Sciatic nerve (tissue), 2 donors: Measurements from ENCODE around the gene FOSL1. TPM values are rescaled to one million over a fixed set of nuclear protein-coding genes. Genes with fewer than 3 reads are reported as not detected.

Experiments
- ATAC-seq: fragments of 200-7000 bp; cut with Tn5 transposase; one replicate; pipeline ENCODE4 v1.9.1; 2020; ENCODE audit warnings: mild to moderate bottlenecking, moderate library complexity
- DNase-seq: peaks from one replicate; pipeline ENCODE4 v3.0.0-alpha.2; 2020; ENCODE audit warnings: low spot score
- intact Hi-C: fragments of 100-400 bp; cut with DNase I; formaldehyde crosslinking; loops from one replicate; pipeline ENCODE4 v1.14.2; 2022
- total RNA-seq: library from RNA; stranded (reverse); fragmentation: NEBNext Ultra II Directional; extraction: Animal tissue kit (Norgen Biotek cat#: 25700); gene quantifications from one replicate; pipeline ENCODE4 v1.2.1, GENCODE V29; 2021
- donor health status: DM: no; HTN: no; CAD: no.
- donor health status: DM: no; HTN: no; CAD: no.

FOSL1 gene
- total RNA-seq, 1 donor from 2014 or later = 5.6 TPM

DNA sequence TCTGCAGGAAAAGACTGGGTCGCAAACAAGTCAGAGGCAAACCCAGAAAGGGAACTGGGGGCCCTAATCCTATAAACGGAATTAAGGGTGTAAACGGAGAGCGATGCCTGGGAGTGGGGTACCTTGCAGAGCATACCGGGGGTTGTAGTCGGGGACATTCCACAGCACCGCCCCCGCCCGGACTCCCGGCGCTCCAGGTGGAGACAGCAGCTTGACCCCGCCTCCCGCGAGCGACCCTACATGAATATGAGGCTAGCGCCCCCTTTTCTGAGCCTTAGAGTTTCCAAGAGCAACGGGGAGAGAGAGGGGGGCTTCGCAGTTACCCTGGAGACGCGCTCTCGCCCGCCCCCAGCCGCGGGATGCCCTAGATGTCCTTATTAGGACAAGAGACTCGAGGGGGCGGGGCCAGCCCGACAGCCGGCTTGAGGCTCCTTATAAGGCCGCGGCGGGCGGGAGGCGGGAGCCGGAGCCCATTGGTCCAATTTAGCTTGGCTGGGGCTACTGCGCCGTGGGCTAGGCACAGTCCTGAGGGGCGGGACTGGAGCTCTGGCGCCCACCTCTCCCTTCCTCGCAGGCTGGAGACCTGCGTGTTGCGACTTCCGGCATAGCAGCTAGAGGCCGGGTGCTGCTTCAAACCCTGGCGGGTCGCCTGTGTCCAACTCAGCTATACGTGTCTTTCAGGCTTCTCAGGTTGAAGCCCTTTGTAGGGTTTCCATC is 40.9 kb downstream of the FOSL1 start:
- peak; percentile 89 for ATAC-seq
- peak; percentile 99 for DNase-seq
- intact Hi-C loops = no loop called here

DNA sequence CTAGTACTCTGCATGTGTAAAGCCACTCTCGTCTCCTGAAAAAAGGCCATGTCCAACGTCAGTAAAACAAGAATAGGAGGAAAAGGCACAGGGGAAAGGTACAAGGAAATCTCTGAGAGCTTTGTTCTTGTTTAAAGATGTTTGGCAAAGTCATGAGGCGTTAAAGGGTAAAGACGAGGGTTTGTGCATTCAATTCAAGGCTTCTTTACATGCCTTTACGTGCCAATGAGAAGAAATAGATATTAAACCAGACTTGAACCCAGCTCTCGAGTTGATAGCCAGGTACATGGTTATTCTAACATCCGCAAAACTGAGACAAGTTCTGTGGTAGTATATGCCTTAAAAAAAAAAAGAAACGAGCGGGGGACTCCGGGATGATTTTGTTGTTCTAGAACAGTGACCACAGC is 41.5 kb downstream of the FOSL1 start:
- no peak for ATAC-seq
- intact Hi-C loops = no loop called here
- DNase-seq = no peak

- intact Hi-C loops = no loop called here
- peak; percentile 85 for ATAC-seq
- DNase-seq = peak; percentile 99
Measured at GRCh38 chr11:65857853-65858680, 42.1 kb downstream of the FOSL1 start, which contains the start of gene CFL1. Gene CFL1, minus strand, starts transcription at chr11:65858180. Its CDS starts 81 bp downstream, at chr11:65858099.

DNA sequence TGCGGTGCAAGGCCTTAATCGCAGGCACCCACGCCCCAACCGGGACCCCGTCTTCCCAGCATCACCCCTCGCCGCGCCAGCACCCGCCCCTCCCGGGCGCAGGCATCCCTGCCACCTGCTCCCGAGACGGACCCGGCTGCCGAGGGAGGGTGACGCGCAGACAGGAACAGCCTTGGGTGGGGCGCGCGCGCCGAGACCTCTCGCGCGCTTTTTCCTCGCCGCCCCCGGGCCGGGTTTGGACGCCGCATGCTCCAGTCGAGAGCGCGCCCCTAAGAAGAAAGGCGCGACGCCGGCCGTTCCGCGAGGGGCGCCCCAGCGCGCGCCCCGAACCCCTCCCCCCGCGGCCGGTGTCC is 42.7 kb downstream of the FOSL1 start:
- intact Hi-C loops = no loop called here
- DNase-seq (peak; percentile 81), ATAC-seq (no peak)

- intact Hi-C loops = no loop called here
- ATAC-seq (peak; percentile 48), DNase-seq (peak; percentile 89)
Measured at GRCh38 chr11:65856689-65857499, 43.3 kb downstream of the FOSL1 start.

DNA sequence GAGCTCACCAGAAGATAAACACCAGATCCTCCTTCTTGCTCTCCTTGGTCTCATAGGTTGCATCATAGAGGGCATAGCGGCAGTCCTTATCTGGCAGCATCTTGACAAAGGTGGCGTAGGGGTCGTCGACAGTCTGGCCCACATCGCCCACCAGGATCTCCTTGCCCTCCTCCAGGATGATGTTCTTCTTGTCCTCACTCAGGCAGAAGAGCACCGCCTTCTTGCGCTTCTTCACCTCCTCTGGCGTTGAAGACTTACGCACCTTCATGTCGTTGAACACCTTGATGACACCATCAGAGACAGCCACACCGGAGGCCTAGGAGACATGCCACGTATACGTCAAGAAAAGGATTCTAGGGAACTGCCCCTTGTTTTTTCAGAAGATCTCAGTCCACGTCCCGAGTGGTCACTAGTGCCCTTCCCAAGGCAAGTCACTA is 44.2 kb downstream of the FOSL1 start:
- intact Hi-C loops = no loop called here
- no peak for DNase-seq
- no peak for ATAC-seq

DNA sequence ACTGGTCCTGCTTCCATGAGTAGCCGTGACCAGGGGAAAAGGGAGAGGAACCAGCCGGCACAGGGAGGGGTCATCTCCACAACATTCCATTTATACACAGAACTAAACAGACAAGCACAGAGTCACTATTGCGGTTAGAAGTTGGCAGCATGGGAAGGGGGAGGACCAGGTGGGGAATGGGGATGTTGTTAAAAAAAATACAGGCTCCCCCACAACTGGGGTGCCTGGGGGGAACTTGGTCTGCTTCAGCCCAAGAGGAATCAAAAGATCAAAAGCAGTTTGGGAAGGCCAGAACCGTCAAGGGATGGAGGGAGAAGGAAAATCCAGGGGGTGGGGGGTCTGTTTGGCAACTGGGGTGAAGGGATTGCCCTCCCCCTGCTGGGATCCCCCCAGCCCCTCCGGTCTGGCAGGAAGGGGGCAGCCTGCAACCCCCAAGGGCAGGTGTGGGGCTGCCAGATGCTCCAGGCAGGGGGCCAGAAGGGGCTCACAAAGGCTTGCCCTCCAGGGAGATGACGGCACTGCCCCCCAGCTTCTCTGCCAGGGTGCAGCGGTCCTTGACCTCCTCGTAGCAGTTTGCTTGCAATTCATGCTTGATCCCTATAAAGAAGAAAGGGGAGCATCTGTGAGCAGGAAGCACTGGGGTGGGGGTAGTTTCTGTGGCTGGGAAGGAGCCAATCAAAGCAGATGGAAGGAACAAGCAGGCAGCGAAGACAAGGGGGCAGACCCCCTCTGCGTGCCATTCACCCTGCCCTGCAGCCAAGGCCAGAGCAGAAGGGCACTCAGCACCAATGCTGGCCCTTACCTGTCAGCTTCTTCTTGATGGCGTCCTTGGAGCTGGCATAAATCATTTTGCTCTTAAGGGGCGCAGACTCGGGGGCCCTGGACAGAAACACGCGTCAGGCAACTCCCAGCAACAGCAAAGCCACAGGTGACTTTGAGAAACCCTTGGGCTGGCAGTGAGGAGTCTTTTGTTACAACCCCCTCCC is 45.0 kb downstream of the FOSL1 start:
- intact Hi-C loops = no loop called here
- DNase-seq (no peak), ATAC-seq (no peak)

DNA sequence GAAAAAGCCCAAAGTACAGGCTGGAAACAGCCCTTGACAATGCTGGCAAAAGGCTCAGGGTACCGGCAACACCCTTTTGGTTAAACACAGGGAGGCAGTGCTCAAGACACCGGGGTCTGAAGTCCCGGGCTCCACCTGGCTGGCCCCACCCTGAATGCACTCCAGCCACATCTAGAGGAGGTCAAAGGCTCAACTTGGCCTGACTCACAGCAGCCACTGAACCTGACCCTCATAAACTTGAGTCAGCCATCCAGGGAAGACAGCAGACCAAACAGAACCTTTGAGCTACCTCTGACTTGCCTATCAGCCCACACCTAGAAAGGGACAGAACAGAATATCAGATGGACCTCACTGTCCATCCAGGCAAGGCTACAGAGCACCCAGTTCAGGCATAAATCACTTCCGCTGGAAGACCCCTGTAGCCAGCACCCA is 46.0 kb downstream of the FOSL1 start:
- ATAC-seq (no peak), DNase-seq (no peak)
- intact Hi-C loops = no loop called here

DNA sequence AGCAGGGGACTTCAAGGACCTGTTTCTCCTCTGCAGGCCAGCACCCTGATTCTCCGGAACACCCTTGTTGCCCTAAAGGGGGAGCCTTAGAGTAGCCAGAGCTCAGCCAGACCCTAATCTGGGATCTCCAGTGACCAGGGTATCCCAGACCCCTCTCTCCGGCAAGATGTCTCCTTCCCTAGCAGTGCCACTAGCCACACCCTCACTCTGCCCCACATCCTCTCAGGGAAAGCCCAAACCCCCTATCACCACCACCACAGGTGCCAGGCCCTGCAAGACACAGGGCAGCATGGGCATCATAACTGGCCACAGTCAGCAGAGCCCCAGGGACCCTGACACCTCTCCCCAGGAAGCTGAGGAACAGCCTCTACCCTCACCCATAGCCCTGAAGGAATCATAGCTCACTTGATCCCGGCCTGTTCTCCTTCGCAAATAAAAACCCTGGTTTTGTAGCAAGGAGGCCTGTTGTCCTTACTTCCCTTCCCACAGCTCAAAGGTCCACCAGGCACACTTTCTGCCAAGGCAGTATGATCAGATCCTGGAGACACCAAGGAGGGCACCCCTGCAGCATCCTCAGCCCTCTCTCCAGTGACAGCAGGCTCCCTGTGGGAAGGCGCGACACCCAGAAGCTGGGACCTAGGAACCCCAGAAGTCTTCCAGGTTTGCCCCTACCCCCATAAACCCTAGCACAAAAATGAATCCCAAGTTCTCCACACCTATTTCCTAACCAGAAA is 46.8 kb downstream of the FOSL1 start:
- DNase-seq = no peak
- intact Hi-C loops = no loop called here
- no peak for ATAC-seq

- DNase-seq (no peak), ATAC-seq (no peak)
- intact Hi-C loops = no loop called here
Measured at GRCh38 chr11:65852508-65853245, 47.5 kb downstream of the FOSL1 start.

- no peak for ATAC-seq
- no peak for DNase-seq
- intact Hi-C loops = no loop called here
Measured at GRCh38 chr11:65851811-65852507, 48.2 kb downstream of the FOSL1 start.

- intact Hi-C loops = no loop called here
- ATAC-seq = no peak
- no peak for DNase-seq
Measured at GRCh38 chr11:65851083-65851579, 49.1 kb downstream of the FOSL1 start.

GRCh38 chr11:65850217-65851082 is 49.7 kb downstream of the FOSL1 start:
- ATAC-seq (no peak), DNase-seq (no peak)
- intact Hi-C loops = no loop called here

- ATAC-seq = no peak
- DNase-seq = no peak
- intact Hi-C loops = no loop called here
Measured at GRCh38 chr11:65849771-65850216, 50.4 kb downstream of the FOSL1 start.

GRCh38 chr11:65849366-65849765 is 50.8 kb downstream of the FOSL1 start:
- no peak for DNase-seq
- ATAC-seq = no peak
- intact Hi-C loops = no loop called here
